OCI-LY7 (cell line): ENCODE results near the gene ATAD3A.

Experiments used
- CTCF ChIP-seq: fragments of 200-600 bp; sonication (generic); conservative IDR thresholded peaks from 2 replicates; pipeline ENCODE4 v1.5.1; 2014; ENCODE audit warnings: mild to moderate bottlenecking, antibody characterized with exemption, low read length, moderate library complexity, mixed read lengths
- EZH2phosphoT487 ChIP-seq: fragments of 200-600 bp; sonication (generic); IDR thresholded peaks from 2 replicates; pipeline ENCODE4 v1.6.1; 2018; ENCODE audit warnings: low read depth, borderline replicate concordance, mild to moderate bottlenecking, mixed run types, antibody characterized with exemption, low read length, moderate library complexity, mixed read lengths

GRCh38 chr1:1521331-1521730 lies 9.4 kb downstream of the ATAD3A start:
- no peak for TF ChIP-seq CTCF
- no peak for TF ChIP-seq EZH2phosphoT487
